ENCODE data around the gene FOXK2. TPM values are rescaled to one million over a fixed set of nuclear protein-coding genes. Genes with fewer than 3 reads are reported as not detected.
A peak's percentile ranks its signal among the peaks of the same experiment; 100 is the strongest.

Gene FOXK2
- total and polyA plus RNA-seq, 2 of the 8 experiments (the other 6 are each of a cell fraction or from before 2014, with no cell fraction given): 34.7 to 64.9 TPM

DNA sequence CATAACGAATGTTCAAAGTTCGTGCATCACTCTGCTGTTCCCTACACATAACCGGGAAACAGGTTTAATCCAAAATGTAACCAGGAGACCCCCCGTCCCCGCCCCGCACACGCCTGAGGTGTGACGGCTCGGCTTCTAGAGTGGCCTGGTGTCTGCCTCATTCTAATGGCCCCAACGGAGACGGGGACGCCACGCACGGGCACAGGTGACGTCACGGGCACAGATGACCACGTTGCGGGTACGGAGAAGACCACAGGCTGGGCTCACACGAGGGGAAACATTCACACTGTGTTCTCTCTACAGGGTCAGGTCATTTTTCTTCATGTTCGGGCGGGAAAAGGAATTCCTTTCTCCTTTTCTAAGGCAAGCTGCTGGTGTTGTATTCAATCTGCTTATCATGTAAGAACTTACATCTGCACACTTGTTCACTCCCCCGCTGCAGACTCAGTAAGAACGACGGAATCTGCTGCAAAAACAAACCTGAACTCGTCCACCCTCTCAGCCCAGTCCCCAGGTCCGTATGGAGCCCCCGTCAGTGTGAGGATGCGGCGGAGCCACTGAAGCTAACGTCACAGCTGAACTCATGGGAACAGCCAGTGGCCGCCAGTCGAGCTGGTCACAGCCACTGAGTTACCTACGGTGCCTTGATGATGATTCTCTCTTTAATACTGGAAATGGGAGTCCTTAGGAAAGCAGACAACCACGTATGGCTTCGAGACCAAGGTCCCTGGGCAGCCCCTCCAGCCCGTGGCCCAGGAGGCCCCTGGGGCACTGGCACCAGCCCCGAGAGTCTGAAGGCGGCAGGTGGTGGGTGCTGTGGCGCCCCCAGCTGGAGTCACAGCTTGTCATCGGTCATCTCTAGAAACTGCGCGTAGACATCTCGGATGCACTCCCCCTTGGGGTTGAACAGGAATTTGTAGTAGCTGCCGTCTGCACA lies 95.8 kb downstream of the FOXK2 start:
- H4K20me1 ChIP-seq (replicated peaks in 1 of 2; ENCODE audit: control insufficient read depth in 1 of 2, insufficient read depth in 2 of 2, low read length in 2 of 2): peaks cover 4 to 7% of the 10 kb centered on the region in 2 experiments
- H3K27ac ChIP-seq (ENCODE audit: low read depth, low read length): no peak overlapping the region
- H3K56ac ChIP-seq (replicated peaks; ENCODE audit: insufficient read length, low read depth, low read length): no peak overlapping the region
- no peak overlapping the region for H3K23ac ChIP-seq (ENCODE audit: insufficient read length)
- H3K18ac ChIP-seq (ENCODE audit: extremely low read depth, low read length): no peak overlapping the region
- H3K23me2 ChIP-seq (ENCODE audit: low read depth, low read length): no peaks in the 10 kb centered on the region
- H3K79me1 ChIP-seq (ENCODE audit: low read depth, low read length): no peaks in the 10 kb centered on the region
- no peak overlapping the region for H3K4me2 ChIP-seq (ENCODE audit: insufficient read depth in 1 of 2, low read depth in 2 of 2, low read length in 2 of 2)
- H4K91ac ChIP-seq (replicated peaks; ENCODE audit: insufficient read length, low read length): no peak overlapping the region
- H2BK5ac ChIP-seq (ENCODE audit: low read depth, low read length): no peak overlapping the region
- WGBS, 2 experiments (ENCODE audit: extremely low coverage in 1 of 2, insufficient coverage in 1 of 2, insufficient read length in 1 of 2, insufficient replicate concordance in 2 of 2, low coverage in 1 of 2, low lambda C conversion rate in 2 of 2, missing lambda C conversion rate in 1 of 2): 92% methylated on average over 42 of the region's 45 CpGs; no CpG with 5 or more reads in 1 of the 2 experiments
- no peak overlapping the region for H2AFZ ChIP-seq (ENCODE audit: low read length)
- H3K14ac ChIP-seq (ENCODE audit: insufficient read length): no peak overlapping the region
- DNase-seq (ENCODE audit: low read depth in 1 of 2, low spot score in 2 of 2): peak in 1 of 2 experiments; percentile 57
- H4K8ac ChIP-seq (ENCODE audit: extremely low read depth, insufficient read depth, low read length): no peak overlapping the region
- H2BK15ac ChIP-seq (ENCODE audit: low read length): no peak overlapping the region
- no peak overlapping the region for H2BK12ac ChIP-seq (ENCODE audit: low read depth, low read length)
- no peak overlapping the region for H2AK5ac ChIP-seq (ENCODE audit: low read depth, low read length)
- no peak overlapping the region for H2BK20ac ChIP-seq (ENCODE audit: low read length)
- no peak overlapping the region for H3K9ac ChIP-seq (replicated peaks in 1 of 4; ENCODE audit: extremely low read depth in 1 of 4, low read depth in 3 of 4, low read length in 3 of 4)
- no peak overlapping the region for H3K4ac ChIP-seq (replicated peaks; ENCODE audit: insufficient read length, low read depth, low read length)
- H2BK120ac ChIP-seq (replicated peaks; ENCODE audit: low read depth, low read length): no peak overlapping the region
- TF ChIP-seq TCF12 (IDR thresholded peaks at IDR 0.05; ENCODE audit: low read depth, low read length) (no peak), TEAD4 (IDR thresholded peaks at IDR 0.05; ENCODE audit: low read depth, low read length) (no peak), GTF2F1 (IDR thresholded peaks at IDR 0.05; ENCODE audit: borderline replicate concordance, low read depth, low read length) (no peak), RAD21 (IDR thresholded peaks at IDR 0.05 in 1 of 2, conservative IDR thresholded peaks at IDR 0.05 in 1 of 2; ENCODE audit: low read depth in 2 of 2, low read length in 2 of 2) (peak; percentile 28 to 46; a peak in 3 of 4 replicates)
- TF ChIP-seq, protein P1, sequence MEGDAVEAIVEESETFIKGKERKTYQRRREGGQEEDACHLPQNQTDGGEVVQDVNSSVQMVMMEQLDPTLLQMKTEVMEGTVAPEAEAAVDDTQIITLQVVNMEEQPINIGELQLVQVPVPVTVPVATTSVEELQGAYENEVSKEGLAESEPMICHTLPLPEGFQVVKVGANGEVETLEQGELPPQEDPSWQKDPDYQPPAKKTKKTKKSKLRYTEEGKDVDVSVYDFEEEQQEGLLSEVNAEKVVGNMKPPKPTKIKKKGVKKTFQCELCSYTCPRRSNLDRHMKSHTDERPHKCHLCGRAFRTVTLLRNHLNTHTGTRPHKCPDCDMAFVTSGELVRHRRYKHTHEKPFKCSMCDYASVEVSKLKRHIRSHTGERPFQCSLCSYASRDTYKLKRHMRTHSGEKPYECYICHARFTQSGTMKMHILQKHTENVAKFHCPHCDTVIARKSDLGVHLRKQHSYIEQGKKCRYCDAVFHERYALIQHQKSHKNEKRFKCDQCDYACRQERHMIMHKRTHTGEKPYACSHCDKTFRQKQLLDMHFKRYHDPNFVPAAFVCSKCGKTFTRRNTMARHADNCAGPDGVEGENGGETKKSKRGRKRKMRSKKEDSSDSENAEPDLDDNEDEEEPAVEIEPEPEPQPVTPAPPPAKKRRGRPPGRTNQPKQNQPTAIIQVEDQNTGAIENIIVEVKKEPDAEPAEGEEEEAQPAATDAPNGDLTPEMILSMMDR (IDR thresholded peaks at IDR 0.05; ENCODE audit: control extremely low read depth in 1 of 3, insufficient read depth in 1 of 3, low read depth in 1 of 3, low read length in 3 of 3): peak; percentile 42 to 71 (median 51)
- ChIA-PET POLR2A (ENCODE audit: partially characterized antibody) (interaction anchor here (1.0 to 1.3 kb wide), 2 partner anchors 12 to 24 kb away, joined by 3 read pairs; no protein-coding TSS in a partner anchor), CTCF (ENCODE audit: partially characterized antibody) (interaction anchor here (0.6 to 3.8 kb wide), 11 partner anchors 9 to 436 kb away, joined by 3 to 18 read pairs (median 4); no protein-coding TSS in a partner anchor)
- no peak overlapping the region for H4K5ac ChIP-seq (ENCODE audit: insufficient read length, low read depth, low read length)
- no peak for FAIRE-seq
- H3K9me3 ChIP-seq (ENCODE audit: insufficient read depth in 2 of 2, low read depth in 1 of 2, low read length in 1 of 2): no peaks in the 10 kb centered on the region
- H3K79me2 ChIP-seq (ENCODE audit: control insufficient read depth in 1 of 2, insufficient read depth in 2 of 2, low read length in 2 of 2): no peaks in the 10 kb centered on the region
- no peaks in the 10 kb centered on the region for H3K27me3 ChIP-seq (replicated peaks in 1 of 4; ENCODE audit: control insufficient read depth in 3 of 4, extremely low read depth in 1 of 4, insufficient read depth in 3 of 4, low read length in 3 of 4)
- 0 out of 7 replicates have a peak, but pooled peaks cover 0 to 1% (median 0%) of the 10 kb centered on the region in 4 experiments for H3K4me1 ChIP-seq (replicated peaks in 1 of 4; ENCODE audit: control insufficient read depth in 3 of 4, insufficient read depth in 4 of 4, low read length in 3 of 4)
- H3K36me3 ChIP-seq (ENCODE audit: control insufficient read depth in 2 of 4, insufficient read depth in 4 of 4, low read length in 3 of 4): peaks cover 9 to 46% (median 31%) of the 10 kb centered on the region in 4 experiments; a peak in 7 of 8 replicates
- H3K4me3 ChIP-seq (ENCODE audit: extremely low read depth in 1 of 4, insufficient read depth in 2 of 4, low read depth in 3 of 4, low read length in 4 of 4): no peak overlapping the region
